Fibroblast of lung (primary cell): Measurements from ENCODE around the gene PPFIA2. TPM values are rescaled to one million over a fixed set of nuclear protein-coding genes. Genes with fewer than 3 reads are reported as not detected.
"Not testable (repeated sequence)": the region's sequence is repeated elsewhere in the genome, so short reads cannot be mapped to it uniquely, and the experiment has no call there.

Source experiments
- DNase-seq, 2 donors: peaks; one replicate each; pipeline versions ENCODE4 v3.0.0 to v3.0.0-alpha.2; 2010; ENCODE audit warnings: low read depth in 2 of 2
- H2AFZ ChIP-seq: 2 replicates; pipeline ENCODE4 v1.5.1; 2012; ENCODE audit warnings: low read length, control low read depth, inconsistent platforms
- H3K27ac ChIP-seq: 2 replicates; pipeline ENCODE4 v1.5.1; 2011; ENCODE audit warnings: low read length, control low read depth; ENCODE audit not compliant: insufficient read depth
- H3K27me3 ChIP-seq: 2 replicates; pipeline ENCODE4 v1.5.1; 2011; ENCODE audit warnings: mild to moderate bottlenecking, low read length; ENCODE audit not compliant: control insufficient read depth, insufficient read depth
- H3K36me3 ChIP-seq: 2 replicates; pipeline ENCODE4 v1.5.1; 2011; ENCODE audit warnings: low read length; ENCODE audit not compliant: control insufficient read depth, insufficient read depth
- H3K4me1 ChIP-seq: 2 replicates; pipeline ENCODE4 v1.5.1; 2011; ENCODE audit warnings: low read length; ENCODE audit not compliant: control insufficient read depth, insufficient read depth; ENCODE audit errors: extremely low read depth
- H3K4me2 ChIP-seq: 2 replicates; pipeline ENCODE4 v1.5.1; 2011; ENCODE audit warnings: low read length, control low read depth; ENCODE audit not compliant: insufficient read depth; ENCODE audit errors: extremely low read depth
- H3K4me3 ChIP-seq, 4 experiments: fragments of 200-600 bp in 1 of 4; sonication (generic) in 1 of 4; replicated peaks in 1 of 4; 2 replicates each; pipeline ENCODE4 v1.5.1; 2011 to 2016; ENCODE audit warnings: low read length in 4 of 4, low read depth in 3 of 4, mild to moderate bottlenecking in 3 of 4, control low read depth in 2 of 4, inconsistent platforms in 1 of 4, mixed read lengths in 1 of 4; ENCODE audit not compliant: insufficient read depth in 1 of 4; ENCODE audit errors: control extremely low read depth in 1 of 4
- H3K79me2 ChIP-seq: 2 replicates; pipeline ENCODE4 v1.5.1; 2012; ENCODE audit warnings: mild to moderate bottlenecking, low read length, inconsistent platforms; ENCODE audit not compliant: control insufficient read depth, insufficient read depth
- H3K9ac ChIP-seq: 2 replicates; pipeline ENCODE4 v1.5.1; 2011; ENCODE audit warnings: mild to moderate bottlenecking, low read length, control low read depth; ENCODE audit not compliant: insufficient read depth
- H3K9me3 ChIP-seq: 2 replicates; pipeline ENCODE4 v1.5.1; 2012; ENCODE audit warnings: low read depth, low read length; ENCODE audit not compliant: control insufficient read depth, insufficient read depth
- H4K20me1 ChIP-seq: 2 replicates; pipeline ENCODE4 v1.5.1; 2011; ENCODE audit warnings: low read length; ENCODE audit not compliant: control insufficient read depth, insufficient read depth; ENCODE audit errors: extremely low read depth
- CTCF ChIP-seq, 2 donors: IDR thresholded peaks in 1 of 2; conservative IDR thresholded peaks in 1 of 2; 1 replicate in 1 of 2; 2 replicates in 1 of 2; pipeline ENCODE4 v1.5.1; 2011 to 2012; ENCODE audit warnings: low read length in 2 of 2, control low read depth in 1 of 2, inconsistent platforms in 1 of 2, low read depth in 1 of 2, mild to moderate bottlenecking in 1 of 2
- EZH2 ChIP-seq: IDR thresholded peaks from 2 replicates; pipeline ENCODE4 v1.5.1; 2012; ENCODE audit warnings: low read length, control low read depth, mild to moderate bottlenecking; ENCODE audit errors: missing control alignments
- polyA plus RNA-seq, 2 donors: library from polyadenylated mRNA; depleted of rRNA in 1 of 2; stranded (reverse) in 1 of 2; unstranded in 1 of 2; fragments of >200 nt; gene quantifications; 2 replicates each; pipeline ENCODE4 v1.2.1, GENCODE V29; 2011 to 2012; ENCODE audit warnings: missing spikeins in 1 of 2
- total RNA-seq: library from RNA; depleted of rRNA; stranded (reverse); fragments of >200 nt; gene quantifications from 2 replicates; pipeline ENCODE4 v1.2.1, GENCODE V29; 2014

PPFIA2 gene
- total and polyA plus RNA-seq, 2 donors (not counting 1 experiment from before 2014, with no cell fraction given) = 0.54 to 2.1 TPM

- no peaks in the 10 kb centered on the region for H3K27me3 ChIP-seq
These were observed 162.6 kb downstream of the PPFIA2 start for GRCh38 chr12:81596558-81596957.

GRCh38 chr12:81591256-81591655 is 167.9 kb downstream of the PPFIA2 start:
- H3K79me2 ChIP-seq = no peaks in the 10 kb centered on the region
- H3K4me2 ChIP-seq = no peak overlapping the region
- no peak for TF ChIP-seq CTCF (conservative IDR thresholded peaks at IDR 0.05 in 1 of 2, IDR thresholded peaks at IDR 0.05 in 1 of 2; ENCODE audit: low read depth in 1 of 2, low read length in 2 of 2)
- no peak for TF ChIP-seq EZH2
- no peak overlapping the region for H3K4me3 ChIP-seq
- H3K9me3 ChIP-seq = no peaks in the 10 kb centered on the region
- DNase-seq = no peak
- no peaks in the 10 kb centered on the region for H4K20me1 ChIP-seq
- H3K27me3 ChIP-seq = no peaks in the 10 kb centered on the region
- no peaks in the 10 kb centered on the region for H3K36me3 ChIP-seq
- no peaks in the 10 kb centered on the region for H3K4me1 ChIP-seq
- no peak overlapping the region for H3K27ac ChIP-seq
- no peak overlapping the region for H3K9ac ChIP-seq
- no peak overlapping the region for H2AFZ ChIP-seq

More at GRCh38 chr12:81596558-81596957, 162.6 kb downstream of the PPFIA2 start:
- H3K4me2 ChIP-seq = no peak overlapping the region
- DNase-seq = peak in 1 of 2 donors; percentile 11
- no peaks in the 10 kb centered on the region for H3K9me3 ChIP-seq
- no peaks in the 10 kb centered on the region for H3K4me1 ChIP-seq
- no peak overlapping the region for H3K27ac ChIP-seq
- H4K20me1 ChIP-seq = no peaks in the 10 kb centered on the region
- TF ChIP-seq CTCF (conservative IDR thresholded peaks at IDR 0.05 in 1 of 2, IDR thresholded peaks at IDR 0.05 in 1 of 2; ENCODE audit: low read depth in 1 of 2, low read length in 2 of 2) (no peak), EZH2 (no peak)
- H2AFZ ChIP-seq = no peak overlapping the region
- H3K79me2 ChIP-seq = no peaks in the 10 kb centered on the region
- H3K9ac ChIP-seq = no peak overlapping the region
- no peak overlapping the region for H3K4me3 ChIP-seq
- H3K36me3 ChIP-seq = no peaks in the 10 kb centered on the region

GRCh38 chr12:81590703-81591102 is 168.4 kb downstream of the PPFIA2 start:
- not testable (repeated sequence) for H3K9me3 ChIP-seq, DNase-seq, H3K9ac ChIP-seq, H3K79me2 ChIP-seq, H3K4me2 ChIP-seq, H3K27ac ChIP-seq, H3K27me3 ChIP-seq, H3K36me3 ChIP-seq, H3K4me3 ChIP-seq, H4K20me1 ChIP-seq, H2AFZ ChIP-seq, H3K4me1 ChIP-seq
